HG02642 (cell line): ENCODE results near the gene IQCN.
A peak's percentile ranks its signal among the peaks of the same experiment; 100 is the strongest.

Experiments
- ATAC-seq: cut with Tn5 transposase; IDR thresholded peaks from one replicate; pipeline ENCODE4 v1.9.1; 2021; ENCODE audit warnings: mild to moderate bottlenecking; ENCODE audit not compliant: unreplicated experiment, poor library complexity

IQCN gene

GRCh38 chr19:18274219-18274780 is at the start of gene IQCN:
Gene IQCN (minus strand): TSS chr19:18274452. CDS start chr19:18269478, 4,974 bp downstream.
- no peak for ATAC-seq

DNA sequence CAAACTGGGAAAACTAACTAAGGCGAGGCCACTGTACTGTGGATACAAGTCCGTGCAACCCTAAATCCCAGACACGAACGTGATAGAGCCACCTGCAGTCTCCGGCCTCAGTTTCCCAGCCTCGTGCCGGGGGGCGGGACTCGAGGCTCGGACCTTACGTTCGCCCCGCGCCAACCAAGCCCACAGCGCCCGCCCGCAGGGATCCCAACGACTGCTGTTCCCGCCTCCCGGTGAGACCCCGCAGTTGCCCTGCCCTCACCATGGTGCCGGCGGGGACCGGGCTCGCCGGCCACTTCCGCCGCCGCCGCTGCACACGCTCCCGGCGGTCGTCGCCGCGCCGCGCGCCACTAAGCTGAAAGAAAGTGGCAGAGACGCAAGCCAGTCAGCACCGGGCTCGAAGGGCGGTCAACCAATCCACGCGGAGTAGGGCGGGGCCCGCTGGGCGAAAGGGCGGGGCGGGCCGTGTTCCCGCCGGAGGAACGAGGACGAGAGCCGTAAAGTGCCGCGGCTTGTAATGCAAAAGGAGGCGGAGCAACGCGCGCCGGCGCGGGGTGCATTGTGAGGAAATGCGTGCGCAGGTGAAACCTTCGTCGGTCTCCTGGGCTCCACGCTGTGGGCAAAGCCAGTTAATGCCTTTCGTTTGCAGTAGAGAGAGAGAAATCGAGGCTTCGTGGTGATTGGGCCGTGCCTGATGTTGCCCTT is 48.7 kb upstream of the IQCN start, which contains the start of gene LSM4:
LSM4 (minus strand) TSS at position 318 of the 702 bp plus-strand sequence; CDS start at position 262, 56 bp downstream.
- ATAC-seq, result peak; percentile 96

- no peak for ATAC-seq
These were observed 48.1 kb upstream of the IQCN start for GRCh38 chr19:18322318-18322758.

GRCh38 chr19:18321734-18322102 is 47.5 kb upstream of the IQCN start:
- no peak for ATAC-seq

DNA sequence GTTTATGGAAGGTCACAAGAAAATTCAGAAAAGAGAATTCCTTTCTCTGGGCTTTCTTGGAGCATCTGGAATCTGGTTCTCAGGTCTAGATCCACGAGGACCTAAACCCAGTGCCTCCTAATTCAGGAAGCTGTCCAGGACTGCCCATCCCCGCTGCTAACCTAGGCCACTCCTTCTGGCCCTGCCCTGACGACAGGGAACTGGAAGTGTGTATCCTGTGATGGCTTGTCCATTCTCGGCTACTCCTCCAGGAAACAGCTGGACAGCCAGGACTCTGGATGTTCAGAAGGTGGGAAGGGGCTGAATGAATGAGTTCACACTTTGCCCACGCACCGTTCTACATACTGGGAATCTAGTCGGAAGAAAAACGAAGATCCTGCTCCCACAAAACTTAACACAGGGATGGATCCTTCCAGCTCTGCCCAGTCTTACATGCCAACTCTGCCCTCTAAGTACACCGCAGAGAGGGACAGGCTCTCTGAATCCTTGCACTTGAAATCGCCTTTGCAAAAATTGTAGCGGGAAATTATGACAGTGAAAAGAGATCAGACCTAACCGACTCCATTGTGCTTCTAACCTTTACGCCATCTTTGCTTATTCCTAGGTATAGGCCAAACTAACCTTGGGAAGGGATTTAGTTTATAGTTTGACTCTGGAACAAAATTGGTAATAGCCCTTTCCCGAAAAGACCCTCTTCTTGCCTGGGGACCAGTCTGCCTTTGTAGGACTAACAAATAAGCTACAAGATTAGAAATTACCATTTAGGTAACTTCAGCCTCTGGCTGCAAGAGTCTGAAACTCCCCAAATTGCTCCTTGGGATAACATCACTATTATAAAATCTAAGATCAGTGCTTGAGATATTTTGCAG is 46.8 kb upstream of the IQCN start:
- no peak for ATAC-seq

GRCh38 chr19:18319591-18320135 is 45.4 kb upstream of the IQCN start:
- ATAC-seq, result no peak

- ATAC-seq, result no peak
These were observed 43.9 kb upstream of the IQCN start for GRCh38 chr19:18317961-18318800.

- no peak for ATAC-seq
These were observed 39.1 kb upstream of the IQCN start for GRCh38 chr19:18313398-18313797.

GRCh38 chr19:18312092-18312534 is 37.9 kb upstream of the IQCN start:
- ATAC-seq, result no peak

DNA sequence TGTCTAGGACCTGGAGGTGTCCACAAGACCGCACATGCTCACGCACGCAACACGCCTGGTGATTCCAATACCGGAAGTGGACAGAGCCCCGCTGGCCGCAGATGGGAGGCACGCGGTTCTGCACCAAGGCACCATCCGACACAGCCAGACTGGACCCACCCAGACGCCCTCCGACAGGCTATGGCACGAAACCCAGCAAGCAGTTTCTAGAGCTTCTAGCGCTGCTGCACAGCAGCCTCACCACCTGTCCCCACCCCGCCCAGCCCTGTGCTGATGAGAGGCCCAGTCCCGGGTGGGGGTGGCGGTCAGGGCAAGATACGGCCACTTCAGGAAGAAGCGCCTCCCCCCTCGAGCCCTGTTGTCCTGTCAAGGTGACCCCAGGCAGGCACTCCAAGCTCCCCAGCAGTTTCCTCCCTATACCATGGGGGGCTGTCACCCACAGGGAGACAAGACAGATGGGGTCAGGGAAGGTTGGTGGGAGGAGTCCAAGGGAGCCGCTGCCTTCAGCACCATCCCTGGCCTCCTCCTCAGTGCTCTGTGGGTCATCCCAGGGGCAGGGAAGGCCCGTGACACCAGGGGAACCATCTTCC is 37.3 kb upstream of the IQCN start:
- no peak for ATAC-seq

DNA sequence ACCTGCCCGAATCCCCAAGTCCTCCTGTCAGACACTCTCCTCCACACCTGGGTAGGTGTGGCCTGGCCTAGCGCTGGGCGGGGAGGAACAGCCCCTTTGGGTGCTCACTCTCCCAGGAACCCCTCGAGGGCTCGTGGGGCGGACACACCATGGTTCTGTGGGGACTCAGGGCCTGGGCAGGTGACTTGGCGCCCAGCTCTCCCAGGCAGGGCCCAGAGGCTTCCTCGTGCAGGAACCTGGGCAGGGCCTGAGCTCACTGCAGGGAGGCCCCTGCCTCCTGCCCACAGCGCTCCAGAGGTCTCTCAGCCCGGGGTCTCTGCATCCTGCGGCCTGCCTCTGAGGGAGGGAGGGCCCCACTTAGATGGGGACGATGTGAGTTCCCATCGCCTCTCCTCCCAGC is 36.7 kb upstream of the IQCN start:
- ATAC-seq, result no peak

- ATAC-seq, result no peak
These were observed 36.1 kb upstream of the IQCN start for GRCh38 chr19:18310118-18310909.

- ATAC-seq, result no peak
These were observed 35.3 kb upstream of the IQCN start for GRCh38 chr19:18309525-18310064.

DNA sequence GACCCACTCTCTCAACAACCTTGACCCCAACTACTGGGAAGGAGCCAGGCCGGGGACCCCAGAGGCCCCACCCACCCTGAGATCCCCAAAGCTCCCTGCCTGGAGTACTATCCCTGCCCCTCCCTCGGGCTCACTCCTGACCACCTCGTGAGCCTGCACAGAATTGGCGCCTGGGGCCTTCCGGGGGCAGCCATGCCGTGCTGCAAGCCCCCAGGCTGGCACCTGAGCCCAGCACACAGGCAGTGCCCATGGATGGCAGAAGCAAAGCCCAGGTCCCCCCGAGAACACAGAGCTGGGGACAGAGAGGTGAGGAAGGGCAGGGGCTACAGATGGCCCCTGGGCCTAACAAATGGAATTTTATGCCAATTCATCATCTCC is 34.7 kb upstream of the IQCN start:
- ATAC-seq, result no peak

DNA sequence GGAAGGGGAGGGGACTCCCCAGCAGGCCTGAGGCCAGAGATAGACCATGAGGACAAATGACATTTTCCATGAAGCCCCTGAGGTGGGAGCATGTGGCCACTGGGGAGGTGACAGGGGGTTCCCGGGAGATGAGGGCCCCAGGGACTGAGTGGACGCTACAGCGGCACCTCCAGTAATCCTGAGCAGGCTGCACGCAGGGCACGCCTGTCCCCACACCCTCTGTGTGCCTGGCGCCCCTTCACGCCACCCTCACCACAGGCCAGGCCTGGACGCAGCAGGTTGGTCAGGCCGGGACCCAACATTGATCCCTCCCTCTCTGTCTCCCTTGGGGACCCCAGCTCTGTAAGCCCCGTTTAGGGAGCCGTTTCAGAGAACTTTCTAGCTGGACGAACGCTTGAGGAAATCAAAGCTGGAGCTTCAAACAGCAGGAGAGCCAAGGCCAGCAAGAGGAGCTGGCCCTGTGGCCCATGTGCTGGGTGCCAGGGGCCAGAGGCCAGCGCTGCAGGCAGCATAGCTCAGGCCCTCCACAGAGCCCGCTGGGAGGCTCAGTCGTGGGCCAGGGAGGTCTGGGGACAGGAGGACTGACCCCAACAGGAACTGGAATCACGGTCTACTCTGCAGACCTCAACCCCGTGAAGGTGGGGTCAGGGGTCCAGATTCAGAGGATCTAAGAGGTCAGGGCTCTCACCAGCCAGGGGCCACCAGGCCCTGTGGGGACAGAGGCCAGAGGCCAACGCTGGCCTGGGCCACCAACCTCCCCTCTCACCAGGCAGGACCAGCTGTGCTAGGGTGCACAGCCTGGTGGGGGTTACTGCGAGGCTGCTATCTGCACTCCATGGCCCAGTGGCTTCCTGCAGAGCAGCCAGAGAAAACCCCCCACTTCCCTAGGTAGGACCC is 34.0 kb upstream of the IQCN start:
- ATAC-seq, result no peak

DNA sequence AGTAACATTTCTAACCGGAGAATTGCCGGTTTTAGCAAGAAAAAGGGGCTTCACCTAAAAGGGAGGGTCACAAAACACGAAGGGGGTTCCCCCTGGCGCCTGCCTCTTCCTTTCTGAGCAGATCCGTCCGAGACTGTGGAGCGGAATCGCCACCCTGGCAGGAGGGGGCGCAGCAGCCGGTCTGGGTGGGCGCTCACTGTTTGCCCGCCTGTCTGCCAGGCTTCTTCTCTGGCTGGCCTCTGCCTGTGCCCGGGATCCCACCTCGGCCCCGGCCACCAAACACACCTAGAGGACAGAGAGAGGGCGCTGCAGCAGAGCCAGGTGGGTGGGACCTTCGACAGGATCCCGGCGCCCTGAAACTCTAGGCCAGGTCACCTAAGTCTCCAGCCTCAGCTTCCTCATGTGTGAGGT is 33.0 kb upstream of the IQCN start:
- ATAC-seq, result no peak

DNA sequence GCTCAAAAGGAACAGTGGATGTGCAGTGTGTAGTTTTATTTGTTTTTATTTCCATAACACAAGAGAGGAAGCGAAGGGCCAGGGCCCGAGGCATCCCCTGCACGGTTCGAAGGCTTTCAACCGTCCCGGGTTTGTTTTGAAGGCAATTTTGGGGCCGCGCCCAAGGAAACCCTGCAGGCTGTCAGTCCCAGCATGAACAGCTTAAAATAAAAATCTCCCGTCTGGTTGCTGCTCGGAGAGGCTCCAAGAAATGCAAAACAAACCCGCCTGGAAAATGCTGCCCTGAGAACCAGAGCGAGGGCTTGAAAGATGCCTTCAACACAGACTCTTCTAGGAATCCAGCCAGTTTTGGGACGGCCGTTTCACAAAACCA is 32.6 kb upstream of the IQCN start:
- ATAC-seq, result no peak
